DND-41 (cell line): ENCODE results near the gene FRMPD1.

Experiments used
- ATAC-seq: fragments of 200-7000 bp; cut with Tn5 transposase; 3 replicates; pipeline ENCODE4 v1.9.1; 2021; ENCODE audit warnings: low read depth; ENCODE audit not compliant: insufficient read depth
- DNase-seq: peaks from one replicate; pipeline ENCODE4 v3.0.0-alpha.2; 2020
- H2AFZ ChIP-seq: 2 replicates; pipeline ENCODE4 v1.6.0; 2012; ENCODE audit warnings: low read depth, low read length
- H3K27ac ChIP-seq: 2 replicates; pipeline ENCODE4 v1.5.1; 2012; ENCODE audit warnings: low read length, inconsistent platforms
- H3K27me3 ChIP-seq: fragments of 200-600 bp; sonication (generic); 2 replicates; pipeline ENCODE4 v1.6.0; 2012; ENCODE audit warnings: low read length, mild to moderate bottlenecking, inconsistent platforms; ENCODE audit not compliant: insufficient read depth, poor library complexity
- H3K36me3 ChIP-seq: 2 replicates; pipeline ENCODE4 v1.5.1; 2012; ENCODE audit warnings: low read length, inconsistent platforms; ENCODE audit not compliant: insufficient read depth
- H3K4me1 ChIP-seq: 2 replicates; pipeline ENCODE4 v1.5.1; 2012; ENCODE audit warnings: mild to moderate bottlenecking, low read length; ENCODE audit not compliant: insufficient read depth
- H3K4me2 ChIP-seq: 2 replicates; pipeline ENCODE4 v1.6.0; 2012; ENCODE audit warnings: mild to moderate bottlenecking, moderate library complexity, low read length, inconsistent platforms; ENCODE audit not compliant: insufficient read depth
- H3K4me3 ChIP-seq, 2 experiments: fragments of 200-600 bp in 1 of 2; shearing (Covaris generic) in 1 of 2; 2 replicates each; pipeline ENCODE4 v1.5.1; 2012 to 2016; ENCODE audit warnings: inconsistent platforms in 2 of 2, low read length in 2 of 2, mild to moderate bottlenecking in 2 of 2, low read depth in 1 of 2, moderate library complexity in 1 of 2
- H3K79me2 ChIP-seq: 2 replicates; pipeline ENCODE4 v1.6.0; 2012; ENCODE audit warnings: low read length, inconsistent platforms; ENCODE audit not compliant: insufficient read depth
- H3K9ac ChIP-seq: 2 replicates; pipeline ENCODE4 v1.6.0; 2012; ENCODE audit warnings: low read depth, mild to moderate bottlenecking, inconsistent platforms, low read length, moderate library complexity
- H3K9me3 ChIP-seq: 2 replicates; pipeline ENCODE4 v1.5.1; 2012; ENCODE audit warnings: low read length, moderate library complexity, mild to moderate bottlenecking, inconsistent platforms; ENCODE audit not compliant: insufficient read depth, severe bottlenecking
- H4K20me1 ChIP-seq: 2 replicates; pipeline ENCODE4 v1.6.0; 2012; ENCODE audit warnings: low read length; ENCODE audit not compliant: insufficient read depth
- CTCF ChIP-seq: IDR thresholded peaks from 2 replicates; pipeline ENCODE4 v1.5.1; 2012; ENCODE audit warnings: borderline replicate concordance, low read length, moderate library complexity, mild to moderate bottlenecking; ENCODE audit not compliant: poor library complexity, severe bottlenecking; ENCODE audit errors: extremely low read depth
- EZH2 ChIP-seq: IDR thresholded peaks from 3 replicates; pipeline ENCODE4 v1.6.1; 2012; ENCODE audit warnings: borderline replicate concordance, low read depth, mild to moderate bottlenecking, moderate library complexity, low read length, inconsistent platforms; ENCODE audit not compliant: severe bottlenecking

The FRMPD1 gene

DNA sequence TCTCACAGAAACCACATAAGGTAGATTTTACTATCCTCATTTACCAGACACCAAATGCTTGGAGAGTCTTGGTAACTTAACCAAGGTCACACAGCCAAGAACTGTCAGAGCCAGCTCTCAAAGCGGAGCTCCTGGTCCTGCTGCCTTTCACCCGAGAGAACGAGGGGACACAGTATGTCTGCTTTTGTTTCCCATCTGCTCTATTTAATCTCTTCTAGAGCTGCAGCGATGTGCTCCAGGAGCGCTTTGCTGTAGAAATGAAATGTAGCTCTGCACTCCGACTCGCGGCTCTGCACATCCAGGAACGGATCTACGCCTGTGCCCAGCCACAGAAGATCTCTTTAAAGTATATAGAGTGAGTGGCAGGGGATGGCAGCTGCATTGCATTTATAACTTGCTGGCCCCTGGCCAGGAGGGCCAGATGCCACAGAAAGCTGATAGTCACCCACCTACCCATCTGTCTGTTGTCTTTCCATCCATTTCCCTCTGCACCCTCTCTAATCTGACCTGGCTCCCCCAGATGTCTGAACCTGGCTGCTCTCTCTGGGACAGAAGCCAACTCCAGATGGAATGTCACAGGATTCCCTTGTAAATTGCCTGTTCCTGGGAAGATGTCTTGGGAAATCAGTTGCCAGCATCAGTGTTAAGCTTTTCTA, 81.5 kb downstream of the FRMPD1 start:
- Histone ChIP-seq H3K4me3 (no peak overlapping the region), H4K20me1 (no peaks in the 10 kb centered on the region), H3K36me3 (no peaks in the 10 kb centered on the region), H3K4me1 (no peaks in the 10 kb centered on the region), H2AFZ (no peak overlapping the region), H3K9me3 (no peaks in the 10 kb centered on the region), H3K4me2 (no peak overlapping the region), H3K9ac (no peak overlapping the region), H3K27me3 (peaks cover 7% of the 10 kb centered on the region), H3K79me2 (no peaks in the 10 kb centered on the region), H3K27ac (no peak overlapping the region)
- DNase-seq: no peak
- TF ChIP-seq EZH2 (no peak), CTCF (no peak)
- no peak for ATAC-seq

GRCh38 chr9:37732952-37733351, 82.2 kb downstream of the FRMPD1 start:
- Histone ChIP-seq H3K27me3 (peaks cover 7% of the 10 kb centered on the region), H3K9me3 (no peaks in the 10 kb centered on the region), H3K4me2 (no peak overlapping the region), H3K4me1 (no peaks in the 10 kb centered on the region), H3K4me3 (no peak overlapping the region), H3K27ac (no peak overlapping the region), H2AFZ (no peak overlapping the region), H3K9ac (no peak overlapping the region), H4K20me1 (no peaks in the 10 kb centered on the region), H3K36me3 (no peaks in the 10 kb centered on the region), H3K79me2 (no peaks in the 10 kb centered on the region)
- TF ChIP-seq EZH2 (no peak), CTCF (no peak)
- ATAC-seq (no peak), DNase-seq (no peak)

DNA sequence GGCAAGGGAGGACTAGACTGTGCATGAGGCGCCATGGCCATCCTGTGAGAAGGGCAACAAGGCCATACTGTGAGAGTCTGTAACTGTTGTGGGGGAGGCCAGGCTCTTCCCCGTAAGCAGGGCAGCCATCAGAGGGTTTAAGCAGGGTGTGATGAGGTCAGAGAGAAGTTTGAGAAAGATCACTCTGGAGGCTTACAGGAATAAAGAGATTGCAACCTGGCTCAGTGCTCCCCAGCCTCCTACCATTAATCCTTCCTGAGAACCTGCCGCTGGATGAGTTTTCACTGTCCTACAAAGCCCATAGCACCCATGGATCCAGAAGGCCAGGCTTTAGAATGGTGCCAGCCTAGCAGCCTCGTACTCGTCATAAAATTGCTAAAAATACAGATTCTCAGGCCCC, 88.5 kb downstream of the FRMPD1 start:
- no peak for DNase-seq
- ATAC-seq: no peak
- no peak overlapping the region for H3K9ac ChIP-seq
- no peaks in the 10 kb centered on the region for H3K4me1 ChIP-seq
- no peak overlapping the region for H2AFZ ChIP-seq
- H3K4me3 ChIP-seq: no peak overlapping the region
- H4K20me1 ChIP-seq: no peaks in the 10 kb centered on the region
- H3K79me2 ChIP-seq: no peaks in the 10 kb centered on the region
- H3K36me3 ChIP-seq: no peaks in the 10 kb centered on the region
- no peak overlapping the region for H3K27ac ChIP-seq
- H3K27me3 ChIP-seq: no peaks in the 10 kb centered on the region
- H3K9me3 ChIP-seq: no peaks in the 10 kb centered on the region
- no peak overlapping the region for H3K4me2 ChIP-seq
- TF ChIP-seq CTCF: no peak
- no peak for TF ChIP-seq EZH2

GRCh38 chr9:37740128-37740527, 89.4 kb downstream of the FRMPD1 start:
- no peak overlapping the region for H3K4me3 ChIP-seq
- no peak overlapping the region for H2AFZ ChIP-seq
- TF ChIP-seq CTCF (no peak), EZH2 (no peak)
- no peak overlapping the region for H3K9ac ChIP-seq
- no peaks in the 10 kb centered on the region for H3K9me3 ChIP-seq
- no peak for DNase-seq
- H3K79me2 ChIP-seq: no peaks in the 10 kb centered on the region
- no peak overlapping the region for H3K27ac ChIP-seq
- no peak for ATAC-seq
- no peaks in the 10 kb centered on the region for H3K27me3 ChIP-seq
- H4K20me1 ChIP-seq: no peaks in the 10 kb centered on the region
- H3K4me2 ChIP-seq: no peak overlapping the region
- H3K4me1 ChIP-seq: no peaks in the 10 kb centered on the region
- no peaks in the 10 kb centered on the region for H3K36me3 ChIP-seq
